Stomach (tissue), 9 donors: ENCODE results near the gene DPYD. TPM values are rescaled to one million over a fixed set of nuclear protein-coding genes. Genes with fewer than 3 reads are reported as not detected.

Source experiments
- DNase-seq, 2 donors: peaks; one replicate each; pipeline versions ENCODE4 v3.0.0 to v3.0.0-alpha.2; 2013 to 2019
- H3K27ac ChIP-seq, 5 donors: fragments of 200-600 bp in 4 of 5; sonication (generic) in 4 of 5; one replicate each; pipeline ENCODE4 v1.5.1; 2013 to 2019; ENCODE audit warnings: mild to moderate bottlenecking in 1 of 5, moderate library complexity in 1 of 5
- H3K27me3 ChIP-seq, 3 donors: fragments of 200-600 bp; sonication (generic); one replicate each; pipeline ENCODE4 v1.5.1; 2017 to 2019; ENCODE audit warnings: mixed run types in 1 of 3
- H3K36me3 ChIP-seq, 4 donors: fragments of 200-600 bp; sonication (generic); 1 replicate in 3 of 4; 2 replicates in 1 of 4; pipeline ENCODE4 v1.5.1; 2016 to 2019
- H3K4me1 ChIP-seq, 4 donors: fragments of 200-600 bp; sonication (generic); one replicate each; pipeline ENCODE4 v1.5.1; 2016 to 2019
- H3K4me3 ChIP-seq, 4 donors: fragments of 200-600 bp; sonication (generic) in 3 of 4; one replicate each; pipeline ENCODE4 v1.5.1; 2016 to 2019; ENCODE audit warnings: mild to moderate bottlenecking in 1 of 4
- H3K9me3 ChIP-seq, 4 donors: fragments of 200-600 bp; sonication (generic); one replicate each; pipeline ENCODE4 v1.5.1; 2016 to 2019
- CTCF ChIP-seq, 7 experiments: fragments of 450-650 bp in 4 of 7; fragments of 200-600 bp in 3 of 7; sonication (generic) in 3 of 7; IDR thresholded peaks; one replicate each; pipeline ENCODE4 v1.5.1; 2016 to 2019; ENCODE audit warnings: antibody characterized with exemption in 7 of 7, control low read depth in 2 of 7, mild to moderate bottlenecking in 1 of 7
- EP300 ChIP-seq: sonication (generic); formaldehyde crosslinking; IDR thresholded peaks from one replicate; pipeline ENCODE4 v1.6.1; 2017; ENCODE audit warnings: antibody characterized with exemption
- POLR2A ChIP-seq, 4 donors: fragments of 450-650 bp; IDR thresholded peaks; one replicate each; pipeline ENCODE4 v1.6.1; 2016; ENCODE audit warnings: antibody characterized with exemption in 4 of 4, control low read depth in 2 of 4, mild to moderate bottlenecking in 1 of 4, moderate library complexity in 1 of 4
- POLR2AphosphoS5 ChIP-seq, 3 donors: sonication (generic); formaldehyde crosslinking; IDR thresholded peaks; one replicate each; pipeline ENCODE4 v1.6.1; 2016; ENCODE audit warnings: antibody characterized with exemption in 3 of 3
- WGBS, 5 donors: extraction: QIAGEN DNeasy Blood & Tissue Kit in 3 of 5; methylation state at CpG; one replicate each; pipeline versions ENCODE4 v1.1.5 to v1.1.7; 2013 to 2018; 5-methylcytosine and 5-hydroxymethylcytosine counted together
- intact Hi-C: fragments of 100-400 bp; cut with DNase I; formaldehyde crosslinking; loops from one replicate; pipeline ENCODE4 v1.15.1; 2023; ENCODE audit warnings: low total_unique reads
- polyA plus RNA-seq, 3 donors: library from polyadenylated mRNA; stranded (reverse); fragments of 200-250 nt; gene quantifications; one replicate each; pipeline ENCODE4 v1.2.3, GENCODE V29; 2013
- total RNA-seq, 5 donors: library from RNA; depleted of rRNA; stranded (reverse); fragments of >200 nt; gene quantifications; one replicate each; pipeline versions ENCODE4 v1.1.0 to v1.2.3, GENCODE V29; 2014 to 2016
- donor health status: healthy with polysubstance abuse.
- donor health status: Bipolar disorder and iron deficiency.
- donor health status: healthy.

DPYD gene
- total and polyA plus RNA-seq, 8 donors, result 7.5 to 58.2 (median 18.2) TPM

- 76 to 86% (median 84%) methylated on average over 2 of the region's 2 CpGs for WGBS, 5 donors
- Histone ChIP-seq H3K4me1 (no peaks in the 10 kb centered on the region), H3K9me3 (no peaks in the 10 kb centered on the region), H3K27ac (no peak overlapping the region), H3K36me3 (peaks cover 0 to 18% (median 2%) of the 10 kb centered on the region in 4 donors), H3K27me3 (no peaks in the 10 kb centered on the region), H3K4me3 (no peak overlapping the region)
- TF ChIP-seq POLR2A (IDR thresholded peaks at IDR 0.05) (no peak), EP300 (no peak), POLR2AphosphoS5 (IDR thresholded peaks at IDR 0.05) (no peak)
- intact Hi-C loops, result no loop called here
- DNase-seq, result no peak
These were observed 623.2 kb downstream of the DPYD start for GRCh38 chr1:97297611-97298010.

GRCh38 chr1:97281962-97282361, 638.9 kb downstream of the DPYD start:
- intact Hi-C loops, result no loop called here
- DNase-seq, result no peak
- 89 to 95% (median 94%) methylated on average over 1 of the region's 1 CpG for WGBS, 5 donors
- H3K36me3 ChIP-seq, result no peaks in the 10 kb centered on the region
- H3K9me3 ChIP-seq, result peaks cover 0 to 7% (median 0%) of the 10 kb centered on the region in 4 donors
- H3K27ac ChIP-seq, result no peak overlapping the region
- TF ChIP-seq EP300, result no peak
- TF ChIP-seq CTCF (IDR thresholded peaks at IDR 0.05), result no peak
- TF ChIP-seq POLR2AphosphoS5 (IDR thresholded peaks at IDR 0.05), result no peak
- TF ChIP-seq POLR2A (IDR thresholded peaks at IDR 0.05), result no peak
- peaks cover 0 to 15% (median 0%) of the 10 kb centered on the region in 4 donors for H3K4me1 ChIP-seq
- no peak overlapping the region for H3K4me3 ChIP-seq
- H3K27me3 ChIP-seq, result no peaks in the 10 kb centered on the region

- H3K9me3 ChIP-seq, result no peaks in the 10 kb centered on the region
- H3K4me3 ChIP-seq, result no peak overlapping the region
- peaks cover 0 to 15% (median 0%) of the 10 kb centered on the region in 4 donors for H3K4me1 ChIP-seq
- no peaks in the 10 kb centered on the region for H3K36me3 ChIP-seq
- peak overlapping the region in 3 of 5 donors; percentile 31 to 76 (median 63) for H3K27ac ChIP-seq
- intact Hi-C loops, result no loop called here
- H3K27me3 ChIP-seq, result no peaks in the 10 kb centered on the region
- peak in 1 of 2 donors; percentile 22 for DNase-seq
- WGBS, 5 donors, result 66 to 82% (median 78%) methylated on average over 2 of the region's 2 CpGs
- peak in 1 of 3 donors; percentile 18 for TF ChIP-seq POLR2AphosphoS5 (IDR thresholded peaks at IDR 0.05)
- TF ChIP-seq EP300, result no peak
These were observed 642.8 kb downstream of the DPYD start for GRCh38 chr1:97277891-97278654.

GRCh38 chr1:97271916-97272788, 648.7 kb downstream of the DPYD start:
- peaks cover 0 to under 1% (median 0%) of the 10 kb centered on the region in 4 donors for H3K9me3 ChIP-seq
- TF ChIP-seq EP300 (no peak), POLR2AphosphoS5 (IDR thresholded peaks at IDR 0.05) (no peak), POLR2A (IDR thresholded peaks at IDR 0.05) (no peak), CTCF (IDR thresholded peaks at IDR 0.05) (no peak)
- peak in 1 of 2 donors; percentile 5 for DNase-seq
- H3K36me3 ChIP-seq, result no peaks in the 10 kb centered on the region
- peaks cover 0 to 22% (median 9%) of the 10 kb centered on the region in 4 donors for H3K4me1 ChIP-seq
- H3K27ac ChIP-seq, result no peak overlapping the region
- 31 to 41% (median 35%) methylated on average over 6 of the region's 6 CpGs for WGBS, 5 donors
- no peaks in the 10 kb centered on the region for H3K27me3 ChIP-seq
- intact Hi-C loops, result no loop called here
- H3K4me3 ChIP-seq, result no peak overlapping the region
